Measurements from ENCODE around the gene MXRA8.

MXRA8 gene

DNA sequence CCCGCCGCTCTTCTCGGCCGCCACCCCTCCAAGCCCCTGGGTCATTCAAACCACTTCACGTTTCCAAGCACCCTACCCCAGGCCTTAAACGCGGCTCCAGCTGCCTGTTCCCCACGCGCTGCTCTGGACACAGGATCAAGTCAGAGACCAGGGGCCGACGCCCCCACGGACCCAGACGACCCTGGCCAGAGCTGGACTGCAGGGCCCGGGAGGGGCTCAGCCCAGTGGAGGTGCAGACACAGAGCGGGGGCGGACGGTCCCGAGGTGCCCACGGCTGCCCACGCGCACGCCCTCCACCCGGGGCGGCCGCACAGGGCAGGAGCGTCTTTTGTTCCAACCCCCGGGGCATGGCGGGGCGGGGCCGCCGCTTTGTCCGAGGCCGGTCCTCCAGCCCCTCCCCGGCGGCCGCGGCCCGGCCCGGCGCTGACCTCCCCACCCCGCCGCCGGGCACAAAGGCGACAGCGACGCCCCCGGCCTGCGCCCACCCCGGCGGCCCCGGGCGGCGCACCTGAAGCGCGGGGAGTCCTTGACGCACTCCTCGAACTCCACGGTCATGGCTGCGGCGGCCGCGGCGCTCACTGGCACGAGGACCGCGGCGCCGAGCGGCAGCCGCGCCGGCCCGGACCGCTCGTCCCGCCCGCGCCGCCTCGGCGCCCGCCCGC, 51.0 kb downstream of the MXRA8 start:
- DNase-seq (ENCODE audit: low read depth in 2 of 2) = no peak

DNA sequence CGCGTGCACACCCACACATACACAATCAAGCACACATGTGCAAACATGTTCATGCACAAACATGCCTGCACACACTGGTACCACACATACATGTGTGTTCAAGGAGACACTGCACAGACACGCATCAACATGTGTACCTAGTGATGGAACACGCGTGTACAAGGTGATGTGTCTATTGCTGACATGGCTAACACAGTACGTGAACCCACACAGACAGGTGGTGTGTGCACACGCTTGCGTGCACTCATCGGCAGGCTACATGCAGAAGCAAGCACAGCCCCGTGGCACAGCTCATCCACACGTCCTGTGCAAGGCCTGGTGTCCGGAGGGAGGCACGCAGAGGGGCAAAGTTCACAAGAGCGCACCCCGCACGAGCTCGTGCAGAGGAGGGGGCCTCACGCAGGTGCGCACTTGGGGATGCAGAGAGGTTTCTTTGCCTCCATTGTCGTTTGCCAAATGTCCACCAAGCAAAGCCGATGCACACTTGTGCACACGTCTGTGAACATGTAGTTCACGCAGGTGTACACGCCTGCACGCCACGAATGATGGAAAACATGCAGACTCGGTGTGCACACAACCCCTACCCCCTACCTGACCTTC, 51.6 kb downstream of the MXRA8 start:
- DNase-seq (ENCODE audit: low read depth in 2 of 2) = no peak

DNA sequence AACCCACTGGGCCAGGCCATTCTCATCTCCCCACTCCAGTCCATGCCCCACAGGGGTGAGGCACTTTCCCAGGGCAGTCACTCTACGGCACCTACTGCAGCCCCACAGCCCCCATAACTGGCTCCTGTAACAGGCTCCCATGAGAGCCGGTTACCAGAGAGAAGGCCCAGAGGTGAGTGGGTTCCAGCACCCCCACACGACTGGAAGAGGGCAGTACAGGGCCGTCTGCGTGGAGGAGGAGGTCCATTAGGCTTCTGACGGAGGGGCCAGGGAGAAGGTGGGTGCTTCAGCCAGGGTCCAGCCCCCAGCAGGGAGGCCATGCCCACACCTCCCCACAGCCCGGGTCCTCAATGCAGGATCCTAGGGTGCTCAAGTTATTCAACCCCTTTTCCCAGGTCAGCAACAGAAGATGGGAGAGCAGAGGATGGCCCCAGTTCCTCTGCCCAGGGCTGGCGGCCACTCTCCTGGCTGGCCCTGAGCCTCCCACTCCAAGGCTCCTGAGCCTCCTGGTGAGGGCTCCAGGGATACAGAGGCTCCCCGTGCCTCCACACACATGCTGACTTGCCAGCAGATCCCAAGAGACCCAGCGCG, 52.2 kb downstream of the MXRA8 start:
- no peak for DNase-seq (ENCODE audit: low read depth in 2 of 2)

DNA sequence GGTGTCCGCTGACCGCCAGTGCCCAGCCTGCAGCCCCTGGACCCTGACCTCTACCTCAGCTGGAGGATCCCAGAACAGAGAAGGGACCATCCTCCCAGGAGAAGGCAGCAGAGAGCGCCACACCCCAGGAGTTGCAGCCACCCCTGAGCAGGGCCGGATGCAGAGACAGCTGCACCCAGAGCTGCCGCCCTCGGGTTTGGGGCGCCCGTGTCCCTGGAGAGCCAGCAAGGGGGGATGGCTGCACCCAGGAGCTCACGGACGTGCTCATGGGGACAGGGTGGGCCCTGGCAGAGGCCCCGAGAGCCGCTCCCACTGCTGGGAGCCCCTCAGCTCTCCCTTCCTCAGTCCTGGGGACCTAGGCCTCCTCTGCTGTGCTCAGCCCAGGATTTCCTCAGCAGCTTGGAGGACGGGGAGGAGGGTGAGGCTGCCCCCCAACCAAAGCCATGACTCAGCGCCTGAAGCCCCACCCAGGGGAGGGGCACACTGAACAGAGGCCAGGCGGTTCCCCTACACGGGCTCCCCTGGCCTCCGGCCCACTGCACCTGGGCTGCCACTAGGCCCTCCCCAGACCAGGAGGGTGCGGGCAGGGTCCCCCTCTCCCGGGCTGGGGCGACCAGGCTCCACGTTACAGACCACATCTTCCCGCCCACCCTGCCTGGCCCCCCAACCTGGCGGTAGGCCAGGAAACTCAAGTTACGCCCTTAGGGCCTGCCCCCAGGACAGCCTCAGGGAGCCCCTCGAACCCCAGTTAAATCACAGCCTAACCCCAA, 52.9 kb downstream of the MXRA8 start:
- peak; percentile 32 to 43 for DNase-seq (ENCODE audit: low read depth in 2 of 2)

DNA sequence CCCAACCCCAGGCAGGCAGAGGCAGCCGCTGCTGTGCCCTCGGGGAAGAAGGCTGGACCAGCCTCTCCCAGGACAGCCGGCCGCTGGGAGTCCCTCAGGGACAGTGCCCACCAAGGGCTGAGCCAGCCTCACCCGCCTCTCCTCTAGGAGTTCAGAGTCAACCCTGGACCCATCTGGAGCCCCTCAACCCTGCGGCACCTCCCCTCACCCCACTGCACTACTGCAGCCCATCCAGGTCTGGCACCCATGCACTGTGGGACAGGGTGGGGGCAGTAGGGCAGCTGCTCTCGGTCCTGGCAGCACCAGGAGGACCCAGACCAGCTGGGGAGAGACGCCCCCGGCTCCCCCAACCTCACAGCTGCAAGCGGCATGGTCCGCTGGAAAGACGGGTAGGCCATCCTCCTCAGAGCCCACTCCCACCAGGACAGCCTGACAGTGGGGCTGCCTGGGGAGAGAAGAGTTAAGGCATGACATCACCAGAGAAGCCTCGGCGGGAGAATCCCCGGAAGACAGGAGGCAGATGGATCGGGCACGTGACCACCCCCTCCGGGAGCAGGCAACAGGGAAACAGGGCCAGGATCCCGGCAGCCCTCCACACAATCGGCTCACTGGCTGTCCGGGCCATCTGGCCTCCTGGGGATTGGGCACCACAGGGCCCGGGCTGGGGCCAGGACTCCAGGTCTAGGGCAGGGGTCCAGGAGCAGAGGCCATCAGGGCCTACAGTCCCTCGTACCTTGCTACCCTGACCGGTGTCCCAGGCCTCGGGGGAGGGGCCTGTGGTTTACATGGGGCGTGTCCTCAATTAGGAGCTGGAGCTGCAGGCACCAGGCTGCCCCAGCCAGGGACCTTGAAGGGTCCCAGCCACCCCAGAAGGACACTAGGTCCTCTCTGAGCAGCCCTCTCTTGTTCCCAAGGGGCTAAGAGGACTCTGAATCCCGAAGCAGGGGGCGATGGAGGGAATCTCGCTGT, 53.7 kb downstream of the MXRA8 start:
- peak; percentile 36 to 40 for DNase-seq (ENCODE audit: low read depth in 2 of 2)

DNA sequence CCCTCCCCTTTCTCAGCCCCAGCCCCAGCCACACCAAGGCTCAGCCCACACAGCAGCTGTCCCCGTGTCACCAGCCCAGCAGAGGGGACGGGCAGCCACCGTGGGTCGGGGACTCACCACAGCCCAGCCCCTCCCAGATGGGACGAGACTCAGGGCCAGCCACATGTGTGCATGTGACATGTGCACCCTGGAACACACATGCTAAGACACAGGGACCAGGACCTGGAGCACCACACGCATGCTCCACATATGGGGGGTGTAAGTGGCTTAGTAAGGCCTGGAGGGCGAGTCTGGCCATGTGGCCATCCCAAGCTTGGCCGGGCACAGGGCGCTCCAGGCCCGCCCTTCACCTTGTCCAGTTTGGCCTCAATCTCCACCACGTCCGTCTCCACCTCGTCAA, 54.6 kb downstream of the MXRA8 start:
- no peak for DNase-seq (ENCODE audit: low read depth in 2 of 2)

DNA sequence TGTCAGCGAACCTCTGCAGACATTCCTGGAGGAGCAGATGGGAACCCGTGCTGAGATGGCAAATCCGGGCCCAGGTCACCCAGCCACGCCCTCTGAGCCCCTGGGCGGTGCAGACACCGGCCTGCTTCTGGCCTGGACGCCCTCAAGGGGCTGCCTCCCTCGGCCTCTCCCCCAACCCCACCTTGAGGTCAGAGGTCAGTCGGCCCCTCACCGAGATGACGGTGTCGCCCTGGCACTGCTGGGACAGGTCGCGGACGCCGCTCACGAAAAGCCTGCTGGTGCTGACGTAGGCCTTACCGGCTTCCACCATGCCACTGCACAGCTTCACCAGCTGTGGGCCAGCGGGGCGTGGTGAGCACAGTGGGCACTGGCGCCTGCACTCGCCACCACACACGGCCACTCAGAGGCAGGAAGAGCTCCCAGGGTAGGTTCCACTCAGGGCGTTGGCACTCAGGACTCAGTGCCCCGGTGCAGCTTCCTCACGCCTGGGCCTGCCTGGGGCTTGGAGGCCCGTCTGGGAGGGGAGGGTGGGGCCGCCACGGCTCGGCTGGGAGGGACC, 55.3 kb downstream of the MXRA8 start:
- DNase-seq (ENCODE audit: low read depth in 2 of 2) = no peak
